ENCODE data around the gene DLGAP4. TPM values are rescaled to one million over a fixed set of nuclear protein-coding genes. Genes with fewer than 3 reads are reported as not detected.

Gene DLGAP4
- total and polyA plus RNA-seq, 2 of the 8 experiments (the other 6 are each of a cell fraction or from before 2014, with no cell fraction given): 41.2 to 57.2 TPM

DNA sequence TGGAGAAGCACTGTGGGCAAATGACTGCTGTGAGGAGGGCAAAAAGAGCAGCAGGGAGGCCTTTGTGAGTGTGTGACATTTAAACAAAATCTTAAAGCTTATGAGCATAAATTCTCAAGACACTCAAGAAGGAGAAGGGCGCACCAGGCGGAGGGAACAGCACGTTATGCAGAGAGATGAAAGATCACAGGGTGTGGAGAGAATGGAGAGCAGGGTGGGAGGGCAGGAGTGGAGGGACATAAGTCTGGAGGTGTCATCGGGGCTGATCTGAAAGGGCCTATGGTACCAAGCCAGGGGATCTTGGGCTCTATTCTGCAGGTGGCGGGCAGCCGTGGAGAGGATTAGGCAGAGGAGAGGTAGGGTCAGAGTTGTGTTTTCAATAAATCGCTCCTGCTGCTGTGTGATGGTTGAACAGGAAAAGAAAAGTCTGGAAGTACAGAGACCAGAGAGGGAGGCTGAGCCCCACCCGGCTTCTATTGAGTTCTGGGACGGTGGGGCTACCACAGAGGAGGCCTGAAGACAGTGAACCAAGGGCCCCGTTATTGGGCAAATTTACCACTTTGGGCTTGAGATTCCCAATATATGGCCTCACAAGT, 24.3 kb upstream of the DLGAP4 start:
- Histone ChIP-seq H3K4ac (replicated peaks; ENCODE audit: insufficient read length, low read depth, low read length) (no peak overlapping the region), H3K4me2 (ENCODE audit: insufficient read depth in 1 of 2, low read depth in 2 of 2, low read length in 2 of 2) (no peak overlapping the region), H3K27me3 (replicated peaks in 1 of 4; ENCODE audit: control insufficient read depth in 3 of 4, extremely low read depth in 1 of 4, insufficient read depth in 3 of 4, low read length in 3 of 4) (no peaks in the 10 kb centered on the region), H4K20me1 (replicated peaks in 1 of 2; ENCODE audit: control insufficient read depth in 1 of 2, insufficient read depth in 2 of 2, low read length in 2 of 2) (peaks cover 0 to 5% of the 10 kb centered on the region in 2 experiments), H3K79me2 (ENCODE audit: control insufficient read depth in 1 of 2, insufficient read depth in 2 of 2, low read length in 2 of 2) (no peaks in the 10 kb centered on the region), H4K5ac (ENCODE audit: insufficient read length, low read depth, low read length) (no peak overlapping the region), H3K23ac (ENCODE audit: insufficient read length) (no peak overlapping the region), H2BK15ac (ENCODE audit: low read length) (no peak overlapping the region), H3K18ac (ENCODE audit: extremely low read depth, low read length) (no peak overlapping the region), H2BK12ac (ENCODE audit: low read depth, low read length) (no peak overlapping the region), H2BK5ac (ENCODE audit: low read depth, low read length) (no peak overlapping the region), H2BK20ac (ENCODE audit: low read length) (no peak overlapping the region), H3K14ac (ENCODE audit: insufficient read length) (no peak overlapping the region), H3K27ac (ENCODE audit: low read depth, low read length) (no peak overlapping the region), H3K4me3 (ENCODE audit: extremely low read depth in 1 of 4, insufficient read depth in 2 of 4, low read depth in 3 of 4, low read length in 4 of 4) (no peak overlapping the region), H4K8ac (ENCODE audit: extremely low read depth, insufficient read depth, low read length) (no peak overlapping the region), H3K9ac (replicated peaks in 1 of 4; ENCODE audit: extremely low read depth in 1 of 4, low read depth in 3 of 4, low read length in 3 of 4) (no peak overlapping the region), H2AK5ac (ENCODE audit: low read depth, low read length) (no peak overlapping the region), H4K91ac (replicated peaks; ENCODE audit: insufficient read length, low read length) (no peak overlapping the region), H3K36me3 (ENCODE audit: control insufficient read depth in 2 of 4, insufficient read depth in 4 of 4, low read length in 3 of 4) (no peaks in the 10 kb centered on the region), H2AFZ (ENCODE audit: low read length) (no peak overlapping the region), H2BK120ac (replicated peaks; ENCODE audit: low read depth, low read length) (no peak overlapping the region), H3K9me3 (ENCODE audit: insufficient read depth in 2 of 2, low read depth in 1 of 2, low read length in 1 of 2) (no peaks in the 10 kb centered on the region), H3K56ac (replicated peaks; ENCODE audit: insufficient read length, low read depth, low read length) (no peak overlapping the region), H3K4me1 (replicated peaks in 1 of 4; ENCODE audit: control insufficient read depth in 3 of 4, insufficient read depth in 4 of 4, low read length in 3 of 4) (no peaks in the 10 kb centered on the region), H3K23me2 (ENCODE audit: low read depth, low read length) (peaks cover 4% of the 10 kb centered on the region; the same call in 1 of the 2 replicates), H3K79me1 (ENCODE audit: low read depth, low read length) (no peaks in the 10 kb centered on the region)
- WGBS, 2 experiments (ENCODE audit: extremely low coverage in 1 of 2, insufficient coverage in 1 of 2, insufficient read length in 1 of 2, insufficient replicate concordance in 2 of 2, low coverage in 1 of 2, low lambda C conversion rate in 2 of 2, missing lambda C conversion rate in 1 of 2): 90% methylated on average over 10 of the region's 10 CpGs; no CpG with 5 or more reads in 1 of the 2 experiments
- ChIA-PET POLR2A (ENCODE audit: partially characterized antibody) (interaction anchor here (0.6 kb wide), 1 partner anchor 1351 kb away, joined by 3 read pairs; no protein-coding TSS in a partner anchor), CTCF (ENCODE audit: partially characterized antibody) (interaction anchor here (1.3 to 3.2 kb wide), 2 partner anchors 14 to 118 kb away, joined by 3 to 11 read pairs; no protein-coding TSS in a partner anchor)
- FAIRE-seq: no peak
- no peak for DNase-seq (ENCODE audit: low read depth in 1 of 2, low spot score in 2 of 2)
- no peak for TF ChIP-seq RXRA (IDR thresholded peaks at IDR 0.05; ENCODE audit: insufficient read depth, low read depth, low read length)
- TF ChIP-seq CTBP2 (IDR thresholded peaks at IDR 0.05; ENCODE audit: borderline replicate concordance, insufficient read depth, insufficient read length, low read length): no peak
- TF ChIP-seq HDAC2 (IDR thresholded peaks at IDR 0.05; ENCODE audit: borderline replicate concordance in 1 of 2, low read depth in 2 of 2, low read length in 2 of 2): no peak
- no peak for TF ChIP-seq TEAD4 (IDR thresholded peaks at IDR 0.05; ENCODE audit: low read depth, low read length)
- TF ChIP-seq, protein P1, sequence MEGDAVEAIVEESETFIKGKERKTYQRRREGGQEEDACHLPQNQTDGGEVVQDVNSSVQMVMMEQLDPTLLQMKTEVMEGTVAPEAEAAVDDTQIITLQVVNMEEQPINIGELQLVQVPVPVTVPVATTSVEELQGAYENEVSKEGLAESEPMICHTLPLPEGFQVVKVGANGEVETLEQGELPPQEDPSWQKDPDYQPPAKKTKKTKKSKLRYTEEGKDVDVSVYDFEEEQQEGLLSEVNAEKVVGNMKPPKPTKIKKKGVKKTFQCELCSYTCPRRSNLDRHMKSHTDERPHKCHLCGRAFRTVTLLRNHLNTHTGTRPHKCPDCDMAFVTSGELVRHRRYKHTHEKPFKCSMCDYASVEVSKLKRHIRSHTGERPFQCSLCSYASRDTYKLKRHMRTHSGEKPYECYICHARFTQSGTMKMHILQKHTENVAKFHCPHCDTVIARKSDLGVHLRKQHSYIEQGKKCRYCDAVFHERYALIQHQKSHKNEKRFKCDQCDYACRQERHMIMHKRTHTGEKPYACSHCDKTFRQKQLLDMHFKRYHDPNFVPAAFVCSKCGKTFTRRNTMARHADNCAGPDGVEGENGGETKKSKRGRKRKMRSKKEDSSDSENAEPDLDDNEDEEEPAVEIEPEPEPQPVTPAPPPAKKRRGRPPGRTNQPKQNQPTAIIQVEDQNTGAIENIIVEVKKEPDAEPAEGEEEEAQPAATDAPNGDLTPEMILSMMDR (IDR thresholded peaks at IDR 0.05; ENCODE audit: control extremely low read depth in 1 of 3, insufficient read depth in 1 of 3, low read depth in 1 of 3, low read length in 3 of 3): no peak
- no peak for TF ChIP-seq KDM5A (IDR thresholded peaks at IDR 0.05; ENCODE audit: low read length)
- no peak for TF ChIP-seq CBX5 (IDR thresholded peaks at IDR 0.05; ENCODE audit: low read depth, low read length)
- TF ChIP-seq TCF12 (IDR thresholded peaks at IDR 0.05; ENCODE audit: low read depth, low read length): no peak
- TF ChIP-seq CBX8 (IDR thresholded peaks at IDR 0.05; ENCODE audit: borderline replicate concordance, low read depth, low read length): no peak
- TF ChIP-seq POLR2AphosphoS5 (IDR thresholded peaks at IDR 0.05; ENCODE audit: low read depth, low read length): no peak

All from H1 (cell line).